LNCaP clone FGC (cell line): Measurements from ENCODE around the gene TRPC4AP.

ENCODE experiments used
- DNase-seq: peaks from one replicate; pipeline ENCODE4 v3.0.0-alpha.2; 2011; ENCODE audit warnings: low read depth
- H3K4me3 ChIP-seq: 2 replicates; pipeline ENCODE4 v1.5.1; 2011; ENCODE audit warnings: mild to moderate bottlenecking, low read depth, low read length, control low read depth
- TF ChIP-seq, protein P1 (sequence below): IDR thresholded peaks from 2 replicates; pipeline ENCODE4 v1.5.1; 2012; ENCODE audit warnings: mild to moderate bottlenecking; ENCODE audit not compliant: control insufficient read depth, insufficient read depth; ENCODE audit errors: extremely low read depth

Gene TRPC4AP

GRCh38 chr20:34987288-34988190, 105.1 kb downstream of the TRPC4AP start:
- TF ChIP-seq, protein P1, sequence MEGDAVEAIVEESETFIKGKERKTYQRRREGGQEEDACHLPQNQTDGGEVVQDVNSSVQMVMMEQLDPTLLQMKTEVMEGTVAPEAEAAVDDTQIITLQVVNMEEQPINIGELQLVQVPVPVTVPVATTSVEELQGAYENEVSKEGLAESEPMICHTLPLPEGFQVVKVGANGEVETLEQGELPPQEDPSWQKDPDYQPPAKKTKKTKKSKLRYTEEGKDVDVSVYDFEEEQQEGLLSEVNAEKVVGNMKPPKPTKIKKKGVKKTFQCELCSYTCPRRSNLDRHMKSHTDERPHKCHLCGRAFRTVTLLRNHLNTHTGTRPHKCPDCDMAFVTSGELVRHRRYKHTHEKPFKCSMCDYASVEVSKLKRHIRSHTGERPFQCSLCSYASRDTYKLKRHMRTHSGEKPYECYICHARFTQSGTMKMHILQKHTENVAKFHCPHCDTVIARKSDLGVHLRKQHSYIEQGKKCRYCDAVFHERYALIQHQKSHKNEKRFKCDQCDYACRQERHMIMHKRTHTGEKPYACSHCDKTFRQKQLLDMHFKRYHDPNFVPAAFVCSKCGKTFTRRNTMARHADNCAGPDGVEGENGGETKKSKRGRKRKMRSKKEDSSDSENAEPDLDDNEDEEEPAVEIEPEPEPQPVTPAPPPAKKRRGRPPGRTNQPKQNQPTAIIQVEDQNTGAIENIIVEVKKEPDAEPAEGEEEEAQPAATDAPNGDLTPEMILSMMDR = no peak
- H3K4me3 ChIP-seq = no peak overlapping the region
- no peak for DNase-seq

GRCh38 chr20:34986311-34987287, 106.0 kb downstream of the TRPC4AP start:
- H3K4me3 ChIP-seq = no peak overlapping the region
- DNase-seq = no peak
- TF ChIP-seq, protein P1 = no peak

GRCh38 chr20:34985461-34986310, 106.9 kb downstream of the TRPC4AP start:
- TF ChIP-seq, protein P1 = no peak
- DNase-seq = no peak
- H3K4me3 ChIP-seq = no peak overlapping the region

- TF ChIP-seq, protein P1 = no peak
- H3K4me3 ChIP-seq = no peak overlapping the region
- no peak for DNase-seq
These were observed 107.8 kb downstream of the TRPC4AP start for GRCh38 chr20:34984756-34985261.

DNA sequence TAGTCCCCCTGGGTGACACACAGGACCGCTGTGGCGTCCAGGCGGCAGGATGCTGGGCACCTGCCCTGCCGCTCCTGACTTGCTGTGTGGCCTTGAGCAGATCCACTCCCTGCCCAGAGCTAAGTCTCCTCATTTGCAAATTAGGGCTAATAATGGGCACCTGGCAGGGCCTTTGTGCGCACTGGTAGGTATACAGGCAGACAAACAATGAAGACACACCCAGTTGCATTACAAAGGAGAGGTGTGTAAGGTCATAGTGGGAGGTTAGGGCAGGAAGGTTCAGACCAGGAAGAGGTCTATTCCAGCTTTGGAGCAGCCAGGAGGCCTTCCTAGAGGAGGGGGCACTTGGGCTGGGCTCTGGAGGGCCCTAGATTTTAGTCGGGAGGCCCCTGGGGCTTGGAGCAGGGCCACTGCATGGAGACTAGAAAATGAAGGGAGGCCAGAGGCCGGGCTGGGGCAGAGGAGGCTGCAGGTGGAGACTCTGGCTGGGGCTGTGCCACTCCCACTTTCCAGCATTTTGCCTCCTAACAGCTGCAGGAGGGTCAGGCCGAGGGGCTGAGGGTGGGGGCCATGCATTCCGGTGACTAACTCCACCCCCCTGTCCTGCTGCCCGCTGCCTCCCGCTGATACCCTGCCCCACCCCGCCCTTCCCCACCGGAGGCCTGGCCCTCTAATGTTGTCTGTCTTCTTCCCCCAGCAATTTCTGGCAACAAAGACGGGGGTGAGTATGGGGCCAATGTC, 108.4 kb downstream of the TRPC4AP start:
- no peak for DNase-seq
- no peak overlapping the region for H3K4me3 ChIP-seq
- TF ChIP-seq, protein P1 = no peak
